Testis (tissue), 2 donors: ENCODE results near the gene TDO2.

ENCODE experiments used
- CTCF ChIP-seq, 3 experiments: fragments of 450-650 bp in 2 of 3; fragments of 200-600 bp in 1 of 3; sonication (generic) in 1 of 3; IDR thresholded peaks; one replicate each; pipeline ENCODE4 v1.5.1; 2016 to 2019; ENCODE audit warnings: antibody characterized with exemption in 3 of 3, mild to moderate bottlenecking in 2 of 3, moderate library complexity in 1 of 3
- POLR2A ChIP-seq: fragments of 450-650 bp; IDR thresholded peaks from one replicate; pipeline ENCODE4 v1.6.1; 2017; ENCODE audit warnings: antibody characterized with exemption, mild to moderate bottlenecking, moderate library complexity

GRCh38 chr4:155908187-155909139 is 5.0 kb downstream of the TDO2 start:
- no peak for TF ChIP-seq CTCF (IDR thresholded peaks at IDR 0.05)
- TF ChIP-seq POLR2A: no peak
